Activated CD8-positive, alpha-beta memory T cell treated with anti-CD3 and anti-CD28 coated beads for 48 hours (primary cell): ENCODE measurements around the gene PCDHGA5.
"Not testable (repeated sequence)": the region's sequence is repeated elsewhere in the genome, so short reads cannot be mapped to it uniquely, and the experiment has no call there.

ENCODE experiments used
- DNase-seq, 3 experiments: peaks; one replicate each; pipeline ENCODE4 v3.0.0-alpha.2; 2020; ENCODE audit warnings: low read depth in 2 of 3, low spot score in 2 of 3

PCDHGA5 gene

DNA sequence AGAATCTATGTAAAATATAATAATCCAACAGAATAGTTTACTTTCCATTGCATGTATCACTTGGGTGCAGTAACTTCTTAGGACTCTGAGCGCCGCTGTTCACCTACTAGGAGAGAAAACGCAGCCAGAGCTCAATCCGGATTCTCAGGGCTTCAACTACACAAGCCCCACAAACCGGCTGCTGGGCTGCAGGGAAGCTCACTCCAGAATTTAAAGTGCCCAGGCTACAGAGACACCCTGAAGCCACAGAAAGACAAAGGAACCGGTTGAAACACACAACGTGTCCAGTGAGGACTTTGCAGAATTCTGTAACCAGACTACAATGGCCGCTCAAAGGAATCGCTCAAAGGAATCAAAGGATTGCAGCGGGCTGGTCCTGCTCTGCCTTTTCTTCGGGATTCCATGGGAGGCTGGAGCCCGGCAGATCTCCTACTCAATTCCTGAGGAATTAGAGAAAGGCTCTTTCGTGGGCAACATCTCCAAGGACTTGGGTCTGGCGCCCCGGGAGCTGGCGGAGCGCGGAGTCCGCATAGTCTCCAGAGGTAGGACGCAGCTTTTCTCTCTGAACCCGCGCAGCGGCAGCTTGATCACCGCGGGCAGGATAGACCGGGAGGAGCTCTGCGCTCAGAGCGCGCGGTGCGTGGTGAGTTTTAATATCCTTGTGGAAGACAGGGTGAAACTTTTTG is 49.0 kb downstream of the PCDHGA5 start, which contains the start of gene PCDHGA10:
TSS of gene PCDHGA10 (plus strand) at position 134 of the 686 bp plus-strand sequence. CDS start at position 323, 189 bp downstream.
- DNase-seq, result no peak

DNA sequence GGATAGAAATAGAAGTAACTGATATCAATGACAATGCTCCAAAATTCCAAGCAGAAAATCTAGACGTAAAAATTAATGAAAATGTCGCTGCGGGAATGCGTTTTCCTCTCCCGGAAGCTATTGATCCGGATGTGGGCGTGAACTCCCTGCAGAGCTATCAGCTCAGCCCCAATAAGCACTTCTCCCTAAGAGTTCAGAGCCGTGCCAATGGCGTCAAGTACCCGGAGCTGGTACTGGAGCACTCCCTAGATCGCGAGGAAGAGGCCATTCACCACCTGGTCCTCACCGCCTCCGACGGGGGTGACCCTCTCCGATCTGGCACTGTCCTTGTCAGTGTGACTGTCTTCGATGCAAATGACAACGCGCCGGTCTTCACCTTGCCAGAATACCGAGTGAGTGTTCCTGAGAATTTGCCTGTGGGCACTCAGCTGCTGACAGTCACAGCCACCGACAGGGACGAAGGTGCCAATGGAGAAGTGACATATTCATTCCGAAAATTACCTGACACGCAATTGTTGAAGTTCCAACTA is 49.6 kb downstream of the PCDHGA5 start:
- no peak for DNase-seq

DNA sequence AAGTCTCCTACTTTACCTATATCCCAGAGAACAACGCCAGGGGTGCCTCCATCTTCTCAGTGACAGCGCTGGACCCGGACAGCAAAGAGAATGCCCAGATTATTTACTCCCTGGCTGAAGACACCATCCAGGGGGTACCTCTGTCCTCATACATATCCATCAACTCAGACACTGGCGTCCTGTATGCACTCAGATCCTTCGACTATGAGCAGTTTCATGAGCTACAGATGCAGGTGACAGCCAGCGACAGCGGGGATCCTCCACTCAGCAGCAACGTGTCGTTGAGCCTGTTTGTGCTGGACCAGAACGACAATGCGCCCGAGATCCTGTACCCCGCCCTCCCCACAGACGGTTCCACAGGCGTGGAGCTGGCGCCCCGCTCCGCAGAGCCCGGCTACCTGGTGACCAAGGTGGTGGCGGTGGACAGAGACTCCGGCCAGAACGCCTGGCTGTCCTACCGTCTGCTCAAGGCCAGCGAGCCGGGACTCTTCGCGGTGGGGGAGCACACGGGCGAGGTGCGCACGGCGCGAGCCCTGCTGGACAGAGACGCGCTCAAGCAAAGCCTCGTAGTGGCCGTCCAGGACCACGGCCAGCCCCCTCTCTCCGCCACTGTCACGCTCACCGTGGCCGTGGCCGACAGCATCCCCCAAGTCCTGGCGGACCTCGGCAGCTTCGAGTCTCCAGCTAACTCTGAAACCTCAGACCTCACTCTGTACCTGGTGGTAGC is 50.7 kb downstream of the PCDHGA5 start:
- not testable (repeated sequence) for DNase-seq

DNA sequence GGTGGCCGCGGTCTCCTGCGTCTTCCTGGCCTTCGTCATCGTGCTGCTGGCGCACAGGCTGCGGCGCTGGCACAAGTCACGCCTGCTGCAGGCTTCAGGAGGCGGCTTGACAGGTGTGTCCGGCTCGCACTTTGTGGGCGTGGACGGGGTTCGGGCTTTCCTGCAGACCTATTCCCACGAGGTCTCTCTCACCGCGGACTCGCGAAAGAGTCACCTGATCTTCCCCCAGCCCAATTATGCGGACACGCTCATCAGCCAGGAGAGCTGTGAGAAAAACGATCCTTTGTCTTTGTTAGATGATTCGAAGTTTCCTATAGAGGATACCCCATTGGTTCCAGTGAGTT is 51.3 kb downstream of the PCDHGA5 start:
- DNase-seq, result not testable (repeated sequence)
